ENCODE data around the gene MEST.
"Not testable (repeated sequence)": the region's sequence is repeated elsewhere in the genome, so short reads cannot be mapped to it uniquely, and the experiment has no call there.

The MEST gene

GRCh38 chr7:130521258-130521951 is 29.5 kb downstream of the MEST start:
- H3K27ac ChIP-seq (ENCODE audit: poor library complexity, severe bottlenecking), result no peak overlapping the region
- ATAC-seq (ENCODE audit: low read depth), result no peak
- no peaks in the 10 kb centered on the region for H3K4me1 ChIP-seq (ENCODE audit: insufficient read depth, poor library complexity, severe bottlenecking)
- no peaks in the 10 kb centered on the region for H3K9me3 ChIP-seq (ENCODE audit: severe bottlenecking)
- no peaks in the 10 kb centered on the region for H3K36me3 ChIP-seq (ENCODE audit: low read depth)
- no peaks in the 10 kb centered on the region for H3K27me3 ChIP-seq (ENCODE audit: insufficient read depth, poor library complexity, severe bottlenecking)
- no peak overlapping the region for H3K4me3 ChIP-seq (ENCODE audit: severe bottlenecking)
- DNase-seq (ENCODE audit: low spot score), result no peak
- TF ChIP-seq CTCF (IDR thresholded peaks at IDR 0.05; ENCODE audit: poor library complexity, severe bottlenecking), result no peak

GRCh38 chr7:130523519-130524125 is 31.7 kb downstream of the MEST start:
- not testable (repeated sequence) for DNase-seq (ENCODE audit: low spot score); H3K4me1 ChIP-seq (ENCODE audit: insufficient read depth, poor library complexity, severe bottlenecking); ATAC-seq (ENCODE audit: low read depth); H3K27me3 ChIP-seq (ENCODE audit: insufficient read depth, poor library complexity, severe bottlenecking); H3K9me3 ChIP-seq (ENCODE audit: severe bottlenecking); H3K27ac ChIP-seq (ENCODE audit: poor library complexity, severe bottlenecking); H3K36me3 ChIP-seq (ENCODE audit: low read depth); H3K4me3 ChIP-seq (ENCODE audit: severe bottlenecking)

- Histone ChIP-seq H3K4me3 (ENCODE audit: severe bottlenecking) (no peak overlapping the region), H3K27me3 (ENCODE audit: insufficient read depth, poor library complexity, severe bottlenecking) (no peaks in the 10 kb centered on the region), H3K27ac (ENCODE audit: poor library complexity, severe bottlenecking) (no peak overlapping the region), H3K4me1 (ENCODE audit: insufficient read depth, poor library complexity, severe bottlenecking) (no peaks in the 10 kb centered on the region), H3K9me3 (ENCODE audit: severe bottlenecking) (no peaks in the 10 kb centered on the region), H3K36me3 (ENCODE audit: low read depth) (no peaks in the 10 kb centered on the region)
- ATAC-seq (ENCODE audit: low read depth) (no peak), DNase-seq (ENCODE audit: low spot score) (no peak)
- TF ChIP-seq CTCF (IDR thresholded peaks at IDR 0.05; ENCODE audit: poor library complexity, severe bottlenecking), result no peak
Observed at GRCh38 chr7:130524628-130525027, 32.7 kb downstream of the MEST start.

- H3K9me3 ChIP-seq (ENCODE audit: severe bottlenecking); H3K4me3 ChIP-seq (ENCODE audit: severe bottlenecking); H3K4me1 ChIP-seq (ENCODE audit: insufficient read depth, poor library complexity, severe bottlenecking); H3K27ac ChIP-seq (ENCODE audit: poor library complexity, severe bottlenecking); H3K27me3 ChIP-seq (ENCODE audit: insufficient read depth, poor library complexity, severe bottlenecking); ATAC-seq (ENCODE audit: low read depth); H3K36me3 ChIP-seq (ENCODE audit: low read depth); DNase-seq (ENCODE audit: low spot score): not testable (repeated sequence)
Observed at GRCh38 chr7:130527752-130528355, 36.0 kb downstream of the MEST start.

- no peak overlapping the region for H3K27ac ChIP-seq (ENCODE audit: poor library complexity, severe bottlenecking)
- H3K4me3 ChIP-seq (ENCODE audit: severe bottlenecking), result no peak overlapping the region
- ATAC-seq (ENCODE audit: low read depth) (no peak), DNase-seq (ENCODE audit: low spot score) (no peak)
- TF ChIP-seq CTCF (IDR thresholded peaks at IDR 0.05; ENCODE audit: poor library complexity, severe bottlenecking), result no peak
- H3K27me3 ChIP-seq (ENCODE audit: insufficient read depth, poor library complexity, severe bottlenecking), result no peaks in the 10 kb centered on the region
- H3K9me3 ChIP-seq (ENCODE audit: severe bottlenecking), result no peaks in the 10 kb centered on the region
- H3K4me1 ChIP-seq (ENCODE audit: insufficient read depth, poor library complexity, severe bottlenecking), result no peaks in the 10 kb centered on the region
- H3K36me3 ChIP-seq (ENCODE audit: low read depth), result no peaks in the 10 kb centered on the region
Observed at GRCh38 chr7:130529417-130529816, 37.5 kb downstream of the MEST start.

GRCh38 chr7:130537894-130538293 is 46.0 kb downstream of the MEST start:
- H3K4me3 ChIP-seq (ENCODE audit: severe bottlenecking); H3K36me3 ChIP-seq (ENCODE audit: low read depth); H3K27me3 ChIP-seq (ENCODE audit: insufficient read depth, poor library complexity, severe bottlenecking); DNase-seq (ENCODE audit: low spot score); H3K27ac ChIP-seq (ENCODE audit: poor library complexity, severe bottlenecking); H3K4me1 ChIP-seq (ENCODE audit: insufficient read depth, poor library complexity, severe bottlenecking); H3K9me3 ChIP-seq (ENCODE audit: severe bottlenecking); ATAC-seq (ENCODE audit: low read depth): not testable (repeated sequence)

- H3K9me3 ChIP-seq (ENCODE audit: severe bottlenecking); H3K4me1 ChIP-seq (ENCODE audit: insufficient read depth, poor library complexity, severe bottlenecking); H3K36me3 ChIP-seq (ENCODE audit: low read depth); H3K27me3 ChIP-seq (ENCODE audit: insufficient read depth, poor library complexity, severe bottlenecking); DNase-seq (ENCODE audit: low spot score); ATAC-seq (ENCODE audit: low read depth); H3K27ac ChIP-seq (ENCODE audit: poor library complexity, severe bottlenecking); H3K4me3 ChIP-seq (ENCODE audit: severe bottlenecking): not testable (repeated sequence)
Observed at GRCh38 chr7:130541287-130541686, 49.4 kb downstream of the MEST start.

- not testable (repeated sequence) for H3K27me3 ChIP-seq (ENCODE audit: insufficient read depth, poor library complexity, severe bottlenecking); H3K36me3 ChIP-seq (ENCODE audit: low read depth); H3K27ac ChIP-seq (ENCODE audit: poor library complexity, severe bottlenecking); ATAC-seq (ENCODE audit: low read depth); H3K9me3 ChIP-seq (ENCODE audit: severe bottlenecking); H3K4me3 ChIP-seq (ENCODE audit: severe bottlenecking); H3K4me1 ChIP-seq (ENCODE audit: insufficient read depth, poor library complexity, severe bottlenecking); DNase-seq (ENCODE audit: low spot score)
Observed at GRCh38 chr7:130542297-130542696, 50.4 kb downstream of the MEST start.
